ENCODE results near the gene CCT3.

The CCT3 gene

DNA sequence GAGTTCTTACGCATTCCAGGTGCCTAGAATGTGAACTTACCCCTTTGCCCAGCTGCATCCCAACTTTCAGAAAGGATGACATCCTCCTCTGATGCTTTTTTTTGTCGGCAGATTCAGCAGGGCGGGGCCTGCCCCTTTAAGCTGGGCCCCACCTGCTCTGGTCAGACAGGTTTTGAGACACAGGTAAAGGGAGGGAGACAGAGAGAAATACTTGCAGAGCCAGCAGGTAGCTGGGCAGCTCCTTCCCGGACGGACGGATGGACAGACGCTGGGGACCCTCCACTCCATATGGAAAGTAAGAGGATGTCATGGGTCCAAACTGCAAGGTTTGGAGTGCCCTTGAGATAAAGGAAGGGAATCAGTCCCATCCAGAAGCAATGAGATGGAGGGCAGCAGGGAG lies 54.0 kb downstream of the CCT3 start, which contains the start of gene TMEM79:
TMEM79 (plus strand) TSS at position 214 of the 400 bp plus-strand sequence. CDS start 902 bp downstream, outside the sequence.
- Histone ChIP-seq H3K4me1 (ENCODE audit: insufficient read depth, poor library complexity, severe bottlenecking) (peaks cover 14% of the 10 kb centered on the region), H3K36me3 (ENCODE audit: low read depth) (peaks cover 35% of the 10 kb centered on the region), H3K9me3 (ENCODE audit: severe bottlenecking) (no peaks in the 10 kb centered on the region), H3K4me3 (ENCODE audit: severe bottlenecking) (peak within 1 kb of the TSS; percentile 85), H3K27me3 (ENCODE audit: insufficient read depth, poor library complexity, severe bottlenecking) (no peaks in the 10 kb centered on the region), H3K27ac (ENCODE audit: poor library complexity, severe bottlenecking) (peak within 1 kb of the TSS; percentile 65)
- ATAC-seq (ENCODE audit: low read depth) (peak; percentile 24; the same call in 1 of the 3 replicates), DNase-seq (ENCODE audit: low spot score) (no peak)
- TF ChIP-seq, protein P1, sequence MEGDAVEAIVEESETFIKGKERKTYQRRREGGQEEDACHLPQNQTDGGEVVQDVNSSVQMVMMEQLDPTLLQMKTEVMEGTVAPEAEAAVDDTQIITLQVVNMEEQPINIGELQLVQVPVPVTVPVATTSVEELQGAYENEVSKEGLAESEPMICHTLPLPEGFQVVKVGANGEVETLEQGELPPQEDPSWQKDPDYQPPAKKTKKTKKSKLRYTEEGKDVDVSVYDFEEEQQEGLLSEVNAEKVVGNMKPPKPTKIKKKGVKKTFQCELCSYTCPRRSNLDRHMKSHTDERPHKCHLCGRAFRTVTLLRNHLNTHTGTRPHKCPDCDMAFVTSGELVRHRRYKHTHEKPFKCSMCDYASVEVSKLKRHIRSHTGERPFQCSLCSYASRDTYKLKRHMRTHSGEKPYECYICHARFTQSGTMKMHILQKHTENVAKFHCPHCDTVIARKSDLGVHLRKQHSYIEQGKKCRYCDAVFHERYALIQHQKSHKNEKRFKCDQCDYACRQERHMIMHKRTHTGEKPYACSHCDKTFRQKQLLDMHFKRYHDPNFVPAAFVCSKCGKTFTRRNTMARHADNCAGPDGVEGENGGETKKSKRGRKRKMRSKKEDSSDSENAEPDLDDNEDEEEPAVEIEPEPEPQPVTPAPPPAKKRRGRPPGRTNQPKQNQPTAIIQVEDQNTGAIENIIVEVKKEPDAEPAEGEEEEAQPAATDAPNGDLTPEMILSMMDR (IDR thresholded peaks at IDR 0.05; ENCODE audit: poor library complexity, severe bottlenecking): no peak

DNA sequence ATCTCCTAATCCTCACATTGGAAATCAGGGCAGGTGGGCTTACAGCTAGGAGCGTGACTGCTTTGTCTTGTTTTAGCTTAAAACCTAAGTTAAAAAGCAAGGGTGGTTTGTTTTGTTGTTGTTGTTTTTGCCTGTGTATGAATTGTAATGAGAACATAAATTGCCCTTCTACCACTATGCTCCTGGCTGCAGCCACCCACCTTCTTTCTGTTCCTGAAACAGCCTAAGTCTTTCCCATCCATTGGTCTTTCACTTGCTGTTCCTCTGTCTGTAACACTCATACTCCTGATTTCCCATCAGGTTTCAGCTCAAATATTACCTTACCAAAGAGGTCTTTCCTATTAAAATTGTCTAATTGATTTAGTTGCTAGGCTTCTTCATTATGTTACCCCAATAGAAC lies 54.6 kb downstream of the CCT3 start:
- DNase-seq (ENCODE audit: low spot score) (no peak), ATAC-seq (ENCODE audit: low read depth) (no peak)
- Histone ChIP-seq H3K27me3 (ENCODE audit: insufficient read depth, poor library complexity, severe bottlenecking) (no peaks in the 10 kb centered on the region), H3K36me3 (ENCODE audit: low read depth) (peaks cover 33% of the 10 kb centered on the region), H3K4me3 (ENCODE audit: severe bottlenecking) (peak overlapping the region; percentile 85), H3K27ac (ENCODE audit: poor library complexity, severe bottlenecking) (peak overlapping the region; percentile 65), H3K4me1 (ENCODE audit: insufficient read depth, poor library complexity, severe bottlenecking) (peaks cover 14% of the 10 kb centered on the region), H3K9me3 (ENCODE audit: severe bottlenecking) (no peaks in the 10 kb centered on the region)
- TF ChIP-seq, protein P1 (IDR thresholded peaks at IDR 0.05; ENCODE audit: poor library complexity, severe bottlenecking): no peak

DNA sequence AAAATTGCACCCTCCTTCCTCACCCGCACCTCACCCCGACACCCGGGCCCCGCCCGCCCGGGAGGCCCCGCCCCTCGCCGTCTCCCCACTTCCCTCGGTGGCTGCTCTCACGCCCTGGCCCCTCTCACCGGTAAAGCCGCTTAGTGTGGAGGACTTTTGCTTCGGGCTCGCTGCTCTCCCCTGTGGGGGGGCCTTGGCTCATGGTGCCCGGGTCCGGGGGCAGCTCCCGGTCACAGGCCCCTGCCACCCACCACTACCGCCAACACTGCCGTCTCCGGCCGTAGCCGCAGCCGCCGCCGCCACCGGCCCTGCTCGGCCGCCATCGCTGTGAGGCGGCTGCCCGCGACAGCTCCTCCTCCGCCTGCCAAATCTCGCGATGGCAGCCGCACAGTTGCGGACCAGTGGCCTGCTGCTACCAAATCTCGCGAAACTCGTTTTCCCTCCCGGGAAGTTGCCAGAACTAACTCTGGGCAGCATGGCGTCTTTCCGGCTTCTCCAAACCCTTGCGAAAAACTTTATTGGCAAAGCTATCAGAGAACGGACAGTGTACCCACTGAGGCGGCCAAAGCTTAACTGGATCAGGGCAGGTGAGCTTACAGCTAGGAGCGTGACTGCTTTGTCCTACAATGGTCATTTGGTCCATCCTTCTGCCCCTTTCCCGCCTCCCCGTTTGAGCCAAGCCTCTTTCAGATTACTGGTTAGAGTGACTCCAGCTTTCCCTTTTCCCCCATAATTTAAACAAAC lies 55.4 kb downstream of the CCT3 start, which contains the start of gene SMG5:
SMG5 (minus strand) TSS at position 347 of the 744 bp plus-strand sequence; CDS start at position 202, 145 bp downstream.
- TF ChIP-seq, protein P1 (IDR thresholded peaks at IDR 0.05; ENCODE audit: poor library complexity, severe bottlenecking): no peak
- H3K27me3 ChIP-seq (ENCODE audit: insufficient read depth, poor library complexity, severe bottlenecking): no peaks in the 10 kb centered on the region
- DNase-seq (ENCODE audit: low spot score) (peak; percentile 96), ATAC-seq (ENCODE audit: low read depth) (peak; percentile 87)
- peaks cover 14% of the 10 kb centered on the region for H3K4me1 ChIP-seq (ENCODE audit: insufficient read depth, poor library complexity, severe bottlenecking)
- peak within 1 kb of the TSS; percentile 85 for H3K4me3 ChIP-seq (ENCODE audit: severe bottlenecking)
- H3K27ac ChIP-seq (ENCODE audit: poor library complexity, severe bottlenecking): peak within 1 kb of the TSS; percentile 65
- no peaks in the 10 kb centered on the region for H3K9me3 ChIP-seq (ENCODE audit: severe bottlenecking)
- H3K36me3 ChIP-seq (ENCODE audit: low read depth): peaks cover 40% of the 10 kb centered on the region

DNA sequence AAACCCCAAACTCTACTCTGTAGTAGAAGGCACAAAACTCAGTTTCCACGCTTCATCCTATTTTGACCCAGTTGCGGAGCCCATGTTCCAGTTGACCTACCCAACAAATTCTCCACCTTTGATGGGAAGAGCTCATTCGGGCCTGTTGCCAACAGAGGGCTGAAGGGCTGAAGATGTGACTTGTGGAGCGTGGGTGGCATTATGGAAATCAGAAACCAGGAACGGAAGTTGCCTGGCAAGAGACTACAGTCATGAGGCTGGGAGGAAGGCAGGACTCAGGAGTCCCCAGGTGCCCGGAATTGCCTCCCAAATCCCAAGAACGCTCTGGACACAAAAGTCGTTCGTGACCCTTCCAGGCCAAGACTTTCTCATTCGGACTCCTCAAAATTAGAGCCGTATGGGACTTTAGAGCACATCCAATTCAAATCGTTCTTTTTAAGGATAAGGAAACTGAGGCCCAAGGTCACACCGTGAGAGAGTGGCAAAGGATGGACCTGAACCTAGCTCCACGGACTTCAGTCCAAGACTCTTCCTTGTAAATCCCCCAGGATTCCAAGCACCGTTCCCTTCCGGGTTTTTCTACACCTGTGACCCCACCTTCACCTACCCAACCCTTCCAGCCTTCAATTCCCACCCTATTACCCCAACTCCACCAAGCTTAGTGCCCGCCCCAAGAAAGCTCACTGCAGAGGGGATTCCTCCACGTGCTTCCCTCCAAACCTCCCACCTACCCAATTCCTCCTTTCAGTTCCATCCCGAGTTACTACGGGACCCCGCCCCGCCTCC lies 56.2 kb downstream of the CCT3 start:
- ATAC-seq (ENCODE audit: low read depth) (peak; percentile 30), DNase-seq (ENCODE audit: low spot score) (no peak)

More for the DNA sequence above, 56.2 kb downstream of the CCT3 start:
- Histone ChIP-seq H3K4me3 (ENCODE audit: severe bottlenecking) (peak overlapping the region; percentile 85), H3K36me3 (ENCODE audit: low read depth) (peaks cover 48% of the 10 kb centered on the region), H3K9me3 (ENCODE audit: severe bottlenecking) (no peaks in the 10 kb centered on the region), H3K27me3 (ENCODE audit: insufficient read depth, poor library complexity, severe bottlenecking) (no peaks in the 10 kb centered on the region), H3K4me1 (ENCODE audit: insufficient read depth, poor library complexity, severe bottlenecking) (peaks cover 14% of the 10 kb centered on the region), H3K27ac (ENCODE audit: poor library complexity, severe bottlenecking) (peak overlapping the region; percentile 65)
- TF ChIP-seq, protein P1 (IDR thresholded peaks at IDR 0.05; ENCODE audit: poor library complexity, severe bottlenecking): no peak

All from RWPE2 (cell line).